K562 (cell line): ENCODE data around the gene PEDS1. TPM values are rescaled to one million over a fixed set of nuclear protein-coding genes. Genes with fewer than 3 reads are reported as not detected.

Experiments
- ARID2 ChIP-seq: fragments of 450-650 bp; IDR thresholded peaks from 2 replicates; pipeline ENCODE4 v1.6.1; 2017; ENCODE audit warnings: antibody characterized with exemption, mild to moderate bottlenecking
- ATF4 ChIP-seq: fragments of 450-650 bp; formaldehyde crosslinking; IDR thresholded peaks from 2 replicates; pipeline ENCODE4 v1.4.0; 2022; ENCODE audit warnings: mild to moderate bottlenecking, moderate library complexity
- CHD4 ChIP-seq: fragments of 200-600 bp; sonication (generic); IDR thresholded peaks from 3 replicates; pipeline ENCODE4 v1.6.1; 2012; ENCODE audit warnings: low read depth, mild to moderate bottlenecking, mixed read lengths, low read length, inconsistent platforms; ENCODE audit not compliant: insufficient read depth, insufficient replicate concordance, poor library complexity, severe bottlenecking
- DEAF1 ChIP-seq: fragments of 450-650 bp; formaldehyde crosslinking; IDR thresholded peaks from 2 replicates; pipeline ENCODE4 v1.4.0; 2020; ENCODE audit warnings: mild to moderate bottlenecking, moderate library complexity
- DMBX1 ChIP-seq: fragments of 250-450 bp; sonication (Bioruptor Pico); IDR thresholded peaks from 2 replicates; pipeline ENCODE4 v1.8.0; 2022; ENCODE audit warnings: inconsistent platforms, mild to moderate bottlenecking, moderate library complexity, borderline replicate concordance
- ELF2 ChIP-seq: fragments of 250-450 bp; sonication (Bioruptor Pico); IDR thresholded peaks from 2 replicates; pipeline ENCODE4 v1.5.0; 2021; ENCODE audit warnings: mild to moderate bottlenecking
- FUS ChIP-seq: fragments of 200-400 bp; formaldehyde crosslinking; optimal IDR thresholded peaks from 2 replicates; pipeline ENCODE3; 2017; ENCODE audit warnings: low read depth, low read length
- HOXB6 ChIP-seq: fragments of 250-450 bp; sonication (Bioruptor Pico); IDR thresholded peaks from 2 replicates; pipeline ENCODE4 v1.5.1; 2022; ENCODE audit warnings: mild to moderate bottlenecking, borderline replicate concordance
- POU5F1 ChIP-seq: fragments of 150-350 bp; IDR thresholded peaks from 2 replicates; pipeline ENCODE4 v1.6.1; 2014; ENCODE audit warnings: borderline replicate concordance, low read length, low read depth, mild to moderate bottlenecking; ENCODE audit not compliant: partially characterized antibody
- SNAPC5 ChIP-seq: fragments of 250-450 bp; sonication (Bioruptor Pico); IDR thresholded peaks from 2 replicates; pipeline ENCODE4 v1.8.0; 2021; ENCODE audit warnings: moderate library complexity, mild to moderate bottlenecking, inconsistent platforms
- TFAM ChIP-seq: fragments of 250-450 bp; sonication (Bioruptor Pico); conservative IDR thresholded peaks from 2 replicates; pipeline ENCODE4 v1.5.0; 2021; ENCODE audit warnings: mild to moderate bottlenecking, moderate library complexity
- USF1 ChIP-seq: sonication (generic); formaldehyde crosslinking; IDR thresholded peaks from 2 replicates; pipeline ENCODE4 v1.9.0; 2022; ENCODE audit warnings: mild to moderate bottlenecking, missing genetic modification reagents
- ZBTB49 ChIP-seq: sonication (generic); formaldehyde crosslinking; IDR thresholded peaks from 2 replicates; pipeline ENCODE4 v1.8.0; 2022; ENCODE audit warnings: missing genetic modification reagents, mild to moderate bottlenecking, borderline replicate concordance
- ZNF398 ChIP-seq: fragments of 250-450 bp; sonication (Bioruptor Pico); IDR thresholded peaks from 2 replicates; pipeline ENCODE4 v1.8.0; 2021; ENCODE audit warnings: moderate library complexity, mild to moderate bottlenecking, inconsistent platforms
- ZNF77 ChIP-seq: fragments of 250-450 bp; sonication (Bioruptor Pico); IDR thresholded peaks from 2 replicates; pipeline ENCODE4 v1.5.0; 2020
- polyA plus RNA-seq, 8 experiments: library from polyadenylated mRNA; depleted of rRNA in 4 of 8; stranded (reverse) in 5 of 8; unstranded in 3 of 8; fragments of >200 nt; fragmentation: Nextera tagmentation in 2 of 8; fragmentation: Illumina TruSeq in 1 of 8; extraction: Ambion mirVana in 2 of 8; extraction: Trizol in 1 of 8; gene quantifications; 2 replicates each; pipeline versions ENCODE4 v1.2.1 to v1.2.3, GENCODE V29; 2011 to 2014; ENCODE audit warnings: inconsistent platforms in 1 of 8, missing spikeins in 1 of 8
- total RNA-seq, 7 experiments: library from RNA; depleted of rRNA in 6 of 7; stranded (reverse); fragments of >200 nt in 6 of 7; fragmentation: Illumina TruSeq in 2 of 7; extraction: Trizol in 2 of 7; gene quantifications; 2 replicates each; pipeline versions ENCODE4 v1.2.1 to v1.2.3, GENCODE V29; 2011 to 2021; ENCODE audit warnings: low replicate concordance in 1 of 7

Gene PEDS1
- total and polyA plus RNA-seq, 9 of the 15 experiments (the other 6 are each of a cell fraction or from before 2014, with no cell fraction given): 2.9 to 38.5 (median 24.2) TPM

GRCh38 chr20:50192364-50193198, 39.1 kb upstream of the PEDS1 start (continued):
- TF ChIP-seq ZNF398 (CRISPR knock-in tag): no peak
- no peak for TF ChIP-seq ZBTB49 (CRISPR knock-in tag)
- TF ChIP-seq DMBX1: no peak
- TF ChIP-seq ARID2: no peak
- no peak for TF ChIP-seq FUS
- TF ChIP-seq POU5F1: no peak
- no peak for TF ChIP-seq ZNF77 (CRISPR knock-in tag)
- TF ChIP-seq TFAM (CRISPR knock-in tag): no peak
- TF ChIP-seq ATF4 (CRISPR knock-in tag): peak; percentile 99
- TF ChIP-seq CHD4: no peak
- TF ChIP-seq HOXB6: no peak
- TF ChIP-seq ELF2 (CRISPR knock-in tag): peak; percentile 33; the same call in 1 of the 2 replicates
- TF ChIP-seq DEAF1 (CRISPR knock-in tag): peak; percentile 27; the same call in 1 of the 2 replicates
- no peak for TF ChIP-seq SNAPC5 (CRISPR knock-in tag)
- no peak for TF ChIP-seq USF1
